Panc1 (cell line): Measurements from ENCODE around the gene NUDT9. TPM values are rescaled to one million over a fixed set of nuclear protein-coding genes. Genes with fewer than 3 reads are reported as not detected.
A peak's percentile ranks its signal among the peaks of the same experiment; 100 is the strongest.
"Not testable (repeated sequence)": the region's sequence is repeated elsewhere in the genome, so short reads cannot be mapped to it uniquely, and the experiment has no call there.

Source experiments
- ATAC-seq: fragments of 200-7000 bp; cut with Tn5 transposase; 2 replicates; pipeline ENCODE4 v1.9.1; 2020; ENCODE audit warnings: mild to moderate bottlenecking, moderate library complexity
- BruUV-seq: library from RNA; stranded (reverse); fragments of 400-500 nt; replicated peaks from 2 replicates; lab custom pipeline; 2021; lab: Mats Ljungman, UMichigan
- CTCF ChIA-PET: fragments of 300-600 bp; sonication (Branson Sonifier 250); formaldehyde crosslinking; loops from one replicate; lab custom pipeline; 2022; ENCODE audit warnings: antibody characterized with exemption; lab: Charles Lee
- POLR2A ChIA-PET: fragments of 300-600 bp; sonication (Branson Sonifier 250); formaldehyde crosslinking; loops from one replicate; lab custom pipeline; 2022; ENCODE audit warnings: antibody characterized with exemption; lab: Charles Lee
- DNase-seq: peaks from one replicate; pipeline ENCODE4 v3.0.0-alpha.2; 2010; ENCODE audit warnings: low read depth, low spot score
- H3K27ac ChIP-seq: 2 replicates; pipeline ENCODE4 v1.5.1; 2011; ENCODE audit warnings: mild to moderate bottlenecking, low read length, inconsistent platforms
- H3K27me3 ChIP-seq: fragments of 200-500 bp; sonication (Bioruptor generic); 2 replicates; pipeline ENCODE4 v1.6.0; 2014; ENCODE audit warnings: low read length, inconsistent platforms; ENCODE audit not compliant: control insufficient read depth, insufficient read depth
- H3K36me3 ChIP-seq: fragments of 200-500 bp; sonication (Bioruptor generic); 2 replicates; pipeline ENCODE4 v1.5.1; 2014; ENCODE audit warnings: inconsistent platforms, mild to moderate bottlenecking, low read length, moderate library complexity; ENCODE audit not compliant: control insufficient read depth, insufficient read depth
- H3K4me1 ChIP-seq: 2 replicates; pipeline ENCODE4 v1.5.1; 2011; ENCODE audit warnings: inconsistent platforms, mild to moderate bottlenecking, low read length, moderate library complexity; ENCODE audit not compliant: control insufficient read depth, insufficient read depth
- H3K4me3 ChIP-seq, 2 experiments: 2 replicates each; pipeline ENCODE4 v1.5.1; 2011 to 2012; ENCODE audit warnings: low read depth in 2 of 2, low read length in 2 of 2, mild to moderate bottlenecking in 2 of 2, inconsistent platforms in 1 of 2, moderate library complexity in 1 of 2
- H3K9me3 ChIP-seq: fragments of 200-500 bp; sonication (Bioruptor generic); 2 replicates; pipeline ENCODE4 v1.5.1; 2014; ENCODE audit warnings: low read depth, mild to moderate bottlenecking, inconsistent platforms, low read length, moderate library complexity; ENCODE audit not compliant: control insufficient read depth, insufficient read depth
- POLR2AphosphoS5 ChIP-seq: IDR thresholded peaks from 2 replicates; pipeline ENCODE4 v1.6.1; 2012; ENCODE audit warnings: mild to moderate bottlenecking, low read depth, low read length, moderate library complexity
- SIN3A ChIP-seq: IDR thresholded peaks from 2 replicates; pipeline ENCODE4 v1.6.1; 2012; ENCODE audit warnings: low read depth, mild to moderate bottlenecking, low read length, moderate library complexity, borderline replicate concordance; ENCODE audit not compliant: insufficient read depth
- TCF7L2 ChIP-seq: IDR thresholded peaks from 2 replicates; pipeline ENCODE4 v1.6.1; 2011; ENCODE audit warnings: mild to moderate bottlenecking, low read depth, low read length, inconsistent platforms
- in situ Hi-C: cut with HindIII; loops from 2 replicates; pipeline ENCODE4 v1.10.0; 2016; ENCODE audit warnings: low sequenced_read_pairs, low pct_unique_long_range_greater_than_20kb
- intact Hi-C: fragments of 100-400 bp; cut with micrococcal nuclease; formaldehyde crosslinking; loops from one replicate; pipeline ENCODE4 v1.10.0; 2022; ENCODE audit not compliant: unreplicated experiment
- total RNA-seq: library from RNA; stranded (reverse); gene quantifications from one replicate; pipeline ENCODE4 v1.2.1, GENCODE V29; 2021; ENCODE audit not compliant: unreplicated experiment
- TF ChIP-seq, protein P1 (sequence below): fragments of 450-650 bp; IDR thresholded peaks from 2 replicates; pipeline ENCODE4 v1.5.1; 2017; ENCODE audit warnings: mild to moderate bottlenecking
- TF ChIP-seq, protein P2 (sequence below), 2 experiments: IDR thresholded peaks; 2 replicates each; pipeline ENCODE4 v1.6.1; 2011 to 2012; ENCODE audit warnings: low read depth in 2 of 2, control low read depth in 1 of 2, low read length in 1 of 2, mild to moderate bottlenecking in 1 of 2, moderate library complexity in 1 of 2; ENCODE audit not compliant: insufficient read depth in 1 of 2

NUDT9 gene
- total RNA-seq, 1 experiment from 2014 or later: 21.7 TPM

DNA sequence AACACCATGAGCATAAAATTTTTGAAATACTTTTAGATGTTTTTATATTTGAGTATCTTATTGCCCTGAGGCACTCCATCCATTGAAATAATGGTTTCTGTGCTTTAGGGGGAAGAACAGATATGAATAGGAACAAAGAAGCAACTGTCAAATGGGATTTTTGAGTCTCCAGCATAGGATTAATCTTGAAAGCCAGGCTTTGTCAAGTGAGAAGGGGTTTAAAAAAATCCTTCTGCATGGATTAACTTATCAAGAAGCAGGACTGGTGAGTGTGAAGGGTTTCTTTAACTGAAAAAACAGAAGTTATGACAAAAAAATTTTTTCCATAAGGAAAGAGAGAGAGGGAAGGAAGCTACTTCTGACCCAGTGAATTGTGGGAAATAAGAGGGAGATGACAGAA is 7.6 kb upstream of the NUDT9 start:
- no peaks in the 10 kb centered on the region for H3K27me3 ChIP-seq
- H3K4me1 ChIP-seq: peaks cover under 1% of the 10 kb centered on the region; the same call in 1 of the 2 replicates
- H3K36me3 ChIP-seq: no peaks in the 10 kb centered on the region
- intact Hi-C loops: no loop called here
- POLR2A ChIA-PET: no interaction called here
- no peak for ATAC-seq
- no peak for TF ChIP-seq SIN3A
- in situ Hi-C loops: no loop called here
- no peak for DNase-seq
- no peaks in the 10 kb centered on the region for H3K9me3 ChIP-seq
- no TSS peak for BruUV-seq
- no peak overlapping the region for H3K27ac ChIP-seq
- no peak overlapping the region for H3K4me3 ChIP-seq
- CTCF ChIA-PET: no interaction called here

DNA sequence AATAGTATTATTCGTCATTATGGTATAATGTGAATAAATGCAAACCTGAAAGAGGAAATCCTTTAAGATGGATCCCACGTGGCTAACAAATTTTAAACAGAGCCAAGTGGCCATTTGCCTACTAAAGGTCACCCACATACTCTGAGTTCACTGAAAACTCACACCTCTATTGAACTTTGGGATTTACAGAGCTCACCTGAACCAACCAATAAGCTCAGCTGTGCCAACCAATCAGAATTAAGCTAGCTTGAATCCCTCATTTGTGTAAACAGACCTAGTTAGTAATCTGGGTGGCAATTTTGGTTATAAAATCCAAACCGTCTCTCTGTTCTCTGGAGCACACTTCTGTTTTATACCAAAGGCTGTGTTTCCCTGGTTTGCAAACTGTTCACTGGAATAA is 5.4 kb upstream of the NUDT9 start:
- no peak for ATAC-seq
- Histone ChIP-seq H3K27me3 (no peaks in the 10 kb centered on the region), H3K4me3 (no peak overlapping the region), H3K4me1 (peaks cover 17% of the 10 kb centered on the region; the same call in 1 of the 2 replicates), H3K27ac (no peak overlapping the region), H3K9me3 (no peaks in the 10 kb centered on the region), H3K36me3 (no peaks in the 10 kb centered on the region)
- ChIA-PET CTCF (no interaction called here), POLR2A (no interaction called here)
- in situ Hi-C loops: no loop called here
- no TSS peak for BruUV-seq
- TF ChIP-seq SIN3A (no peak), POLR2AphosphoS5 (no peak)
- intact Hi-C loops: no loop called here
- no peak for DNase-seq

DNA sequence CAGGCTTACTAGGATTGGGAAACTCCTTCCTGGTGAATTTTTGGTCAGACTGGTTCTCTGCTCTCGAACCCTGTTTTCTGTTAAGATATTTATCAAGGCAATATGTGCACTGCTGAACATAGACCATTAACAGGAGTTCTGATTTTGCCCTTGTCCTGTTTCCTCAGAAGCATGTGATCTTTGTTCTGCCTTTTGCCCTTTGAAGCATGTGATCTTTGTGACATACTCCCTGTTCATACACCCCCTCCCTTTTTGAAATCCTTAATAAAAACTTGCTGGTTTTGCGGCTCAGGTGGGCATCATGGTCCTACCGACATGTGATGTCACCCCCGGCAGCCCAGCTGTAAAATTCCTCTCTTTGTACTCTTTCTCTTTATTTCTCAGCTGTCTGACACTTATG is 4.0 kb upstream of the NUDT9 start:
- CTCF ChIA-PET, H3K9me3 ChIP-seq, BruUV-seq, POLR2A ChIA-PET, H3K27me3 ChIP-seq, DNase-seq, H3K36me3 ChIP-seq, in situ Hi-C loops, intact Hi-C loops, ATAC-seq, H3K27ac ChIP-seq, H3K4me3 ChIP-seq: not testable (repeated sequence)
- peaks cover 17% of the 10 kb centered on the region; the same call in 1 of the 2 replicates for H3K4me1 ChIP-seq

DNA sequence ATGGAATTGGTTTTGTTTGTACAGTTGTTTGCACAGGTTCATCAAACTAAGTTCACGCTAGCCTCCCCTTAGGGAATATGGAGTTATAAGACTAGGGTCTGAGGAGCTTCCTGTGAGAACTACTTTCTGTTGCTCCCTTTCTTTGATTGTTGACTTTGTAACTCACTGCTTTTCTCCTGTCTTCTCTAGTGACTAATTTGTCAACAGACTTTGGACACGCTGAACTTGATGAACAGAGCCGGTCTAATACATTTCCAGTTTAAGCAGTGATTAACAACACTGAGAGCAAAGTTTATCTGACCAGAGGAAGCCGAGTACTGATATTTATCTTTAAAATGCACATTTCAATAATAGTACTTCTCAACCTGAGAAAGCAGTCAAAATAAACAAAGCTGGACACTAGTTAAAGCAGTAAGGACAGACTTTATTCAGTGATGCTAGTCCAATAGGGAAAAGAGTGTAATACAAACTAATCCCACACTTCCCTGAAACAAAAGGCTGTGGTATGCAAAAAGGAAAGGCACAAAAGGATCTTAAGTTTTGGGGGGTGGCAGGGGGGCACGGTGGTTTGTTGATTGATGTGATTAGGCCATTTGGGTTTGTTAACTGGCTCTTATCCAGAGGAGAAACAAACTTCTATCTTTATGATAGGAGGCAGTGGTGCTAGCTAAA is 2.7 kb upstream of the NUDT9 start:
- TF ChIP-seq, protein P1, sequence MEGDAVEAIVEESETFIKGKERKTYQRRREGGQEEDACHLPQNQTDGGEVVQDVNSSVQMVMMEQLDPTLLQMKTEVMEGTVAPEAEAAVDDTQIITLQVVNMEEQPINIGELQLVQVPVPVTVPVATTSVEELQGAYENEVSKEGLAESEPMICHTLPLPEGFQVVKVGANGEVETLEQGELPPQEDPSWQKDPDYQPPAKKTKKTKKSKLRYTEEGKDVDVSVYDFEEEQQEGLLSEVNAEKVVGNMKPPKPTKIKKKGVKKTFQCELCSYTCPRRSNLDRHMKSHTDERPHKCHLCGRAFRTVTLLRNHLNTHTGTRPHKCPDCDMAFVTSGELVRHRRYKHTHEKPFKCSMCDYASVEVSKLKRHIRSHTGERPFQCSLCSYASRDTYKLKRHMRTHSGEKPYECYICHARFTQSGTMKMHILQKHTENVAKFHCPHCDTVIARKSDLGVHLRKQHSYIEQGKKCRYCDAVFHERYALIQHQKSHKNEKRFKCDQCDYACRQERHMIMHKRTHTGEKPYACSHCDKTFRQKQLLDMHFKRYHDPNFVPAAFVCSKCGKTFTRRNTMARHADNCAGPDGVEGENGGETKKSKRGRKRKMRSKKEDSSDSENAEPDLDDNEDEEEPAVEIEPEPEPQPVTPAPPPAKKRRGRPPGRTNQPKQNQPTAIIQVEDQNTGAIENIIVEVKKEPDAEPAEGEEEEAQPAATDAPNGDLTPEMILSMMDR: no peak
- TF ChIP-seq TCF7L2 (no peak), SIN3A (no peak), POLR2AphosphoS5 (no peak)
- TF ChIP-seq, protein P2, sequence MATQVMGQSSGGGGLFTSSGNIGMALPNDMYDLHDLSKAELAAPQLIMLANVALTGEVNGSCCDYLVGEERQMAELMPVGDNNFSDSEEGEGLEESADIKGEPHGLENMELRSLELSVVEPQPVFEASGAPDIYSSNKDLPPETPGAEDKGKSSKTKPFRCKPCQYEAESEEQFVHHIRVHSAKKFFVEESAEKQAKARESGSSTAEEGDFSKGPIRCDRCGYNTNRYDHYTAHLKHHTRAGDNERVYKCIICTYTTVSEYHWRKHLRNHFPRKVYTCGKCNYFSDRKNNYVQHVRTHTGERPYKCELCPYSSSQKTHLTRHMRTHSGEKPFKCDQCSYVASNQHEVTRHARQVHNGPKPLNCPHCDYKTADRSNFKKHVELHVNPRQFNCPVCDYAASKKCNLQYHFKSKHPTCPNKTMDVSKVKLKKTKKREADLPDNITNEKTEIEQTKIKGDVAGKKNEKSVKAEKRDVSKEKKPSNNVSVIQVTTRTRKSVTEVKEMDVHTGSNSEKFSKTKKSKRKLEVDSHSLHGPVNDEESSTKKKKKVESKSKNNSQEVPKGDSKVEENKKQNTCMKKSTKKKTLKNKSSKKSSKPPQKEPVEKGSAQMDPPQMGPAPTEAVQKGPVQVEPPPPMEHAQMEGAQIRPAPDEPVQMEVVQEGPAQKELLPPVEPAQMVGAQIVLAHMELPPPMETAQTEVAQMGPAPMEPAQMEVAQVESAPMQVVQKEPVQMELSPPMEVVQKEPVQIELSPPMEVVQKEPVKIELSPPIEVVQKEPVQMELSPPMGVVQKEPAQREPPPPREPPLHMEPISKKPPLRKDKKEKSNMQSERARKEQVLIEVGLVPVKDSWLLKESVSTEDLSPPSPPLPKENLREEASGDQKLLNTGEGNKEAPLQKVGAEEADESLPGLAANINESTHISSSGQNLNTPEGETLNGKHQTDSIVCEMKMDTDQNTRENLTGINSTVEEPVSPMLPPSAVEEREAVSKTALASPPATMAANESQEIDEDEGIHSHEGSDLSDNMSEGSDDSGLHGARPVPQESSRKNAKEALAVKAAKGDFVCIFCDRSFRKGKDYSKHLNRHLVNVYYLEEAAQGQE (IDR thresholded peaks at IDR 0.05; ENCODE audit: insufficient read depth in 1 of 2, low read depth in 2 of 2, low read length in 1 of 2): no peak
- CTCF ChIA-PET: no interaction called here
- intact Hi-C loops: loop anchor here (5.0 kb wide), 1 partner anchor 32 kb away; no protein-coding TSS in a partner anchor
- POLR2A ChIA-PET: no interaction called here
- Histone ChIP-seq H3K27ac (peak overlapping the region; percentile 54), H3K4me1 (peaks cover 17% of the 10 kb centered on the region; the same call in 1 of the 2 replicates), H3K4me3 (no peak overlapping the region), H3K27me3 (no peaks in the 10 kb centered on the region), H3K9me3 (no peaks in the 10 kb centered on the region), H3K36me3 (no peaks in the 10 kb centered on the region; the same call in 1 of the 2 replicates)
- in situ Hi-C loops: no loop called here
- BruUV-seq: no TSS peak
- DNase-seq: no peak
- ATAC-seq: no peak
